Measurements from ENCODE around the gene PCDHGC4. TPM values are rescaled to one million over a fixed set of nuclear protein-coding genes. Genes with fewer than 3 reads are reported as not detected.

Gene PCDHGC4
- total RNA-seq, 4 donors from 2014 or later, result 1.5 to 4.1 (median 3.5) TPM

GRCh38 chr5:141494761-141495452 lies 10.1 kb downstream of the PCDHGC4 start:
- no peak for TF ChIP-seq CTCF (IDR thresholded peaks at IDR 0.05)
- DNase-seq (ENCODE audit: low spot score), result no peak
- ATAC-seq (ENCODE audit: low FRiP score), result no peak

- ATAC-seq (ENCODE audit: low FRiP score), result no peak
Measured at GRCh38 chr5:141495453-141495811, 10.6 kb downstream of the PCDHGC4 start.

GRCh38 chr5:141496038-141496437 lies 11.2 kb downstream of the PCDHGC4 start:
- no peak for TF ChIP-seq CTCF (IDR thresholded peaks at IDR 0.05)
- DNase-seq (ENCODE audit: low spot score) (no peak), ATAC-seq (ENCODE audit: low FRiP score) (no peak)

More at GRCh38 chr5:141495453-141495811, 10.6 kb downstream of the PCDHGC4 start:
- TF ChIP-seq CTCF (IDR thresholded peaks at IDR 0.05), result no peak
- no peak for DNase-seq (ENCODE audit: low spot score)

GRCh38 chr5:141501761-141502160 lies 16.9 kb downstream of the PCDHGC4 start:
- TF ChIP-seq CTCF (IDR thresholded peaks at IDR 0.05), result no peak
- DNase-seq (ENCODE audit: low spot score) (no peak), ATAC-seq (ENCODE audit: low FRiP score) (no peak)

GRCh38 chr5:141503681-141504080 lies 18.9 kb downstream of the PCDHGC4 start:
- no peak for TF ChIP-seq CTCF (IDR thresholded peaks at IDR 0.05)

GRCh38 chr5:141504216-141504615 lies 19.4 kb downstream of the PCDHGC4 start:
- ATAC-seq (ENCODE audit: low FRiP score), result no peak
- no peak for TF ChIP-seq CTCF (IDR thresholded peaks at IDR 0.05)

More at GRCh38 chr5:141503681-141504080, 18.9 kb downstream of the PCDHGC4 start:
- ATAC-seq (ENCODE audit: low FRiP score) (no peak), DNase-seq (ENCODE audit: low spot score) (no peak)

More at GRCh38 chr5:141504216-141504615, 19.4 kb downstream of the PCDHGC4 start:
- no peak for DNase-seq (ENCODE audit: low spot score)

Data from omental fat pad (tissue), 4 donors.